Endodermal cell (in vitro differentiated cells): ENCODE measurements around the gene ZBTB7C. TPM values are rescaled to one million over a fixed set of nuclear protein-coding genes. Genes with fewer than 3 reads are reported as not detected.

Experiments
- DNase-seq: peaks from one replicate; pipeline ENCODE4 v3.0.0-alpha.2; 2017
- H3K27ac ChIP-seq: 2 replicates; pipeline ENCODE4 v1.5.1; 2013; ENCODE audit warnings: mild to moderate bottlenecking, low read depth, low read length, moderate library complexity
- H3K27me3 ChIP-seq: 2 replicates; pipeline ENCODE4 v1.6.1; 2013; ENCODE audit warnings: mild to moderate bottlenecking, low read length, moderate library complexity; ENCODE audit not compliant: insufficient read depth, control insufficient read depth, poor library complexity, severe bottlenecking
- H3K36me3 ChIP-seq: 2 replicates; pipeline ENCODE4 v1.7.0; 2013; ENCODE audit warnings: mild to moderate bottlenecking, low read length, moderate library complexity; ENCODE audit not compliant: control insufficient read depth, insufficient read depth
- H3K4me1 ChIP-seq: one replicate; pipeline ENCODE4 v1.7.0; 2013; ENCODE audit warnings: low read length; ENCODE audit not compliant: control insufficient read depth, insufficient read depth
- H3K4me3 ChIP-seq: 2 replicates; pipeline ENCODE4 v1.5.1; 2013; ENCODE audit warnings: mild to moderate bottlenecking, low read length, moderate library complexity
- H3K9ac ChIP-seq: 2 replicates; pipeline ENCODE4 v1.6.1; 2013; ENCODE audit warnings: mild to moderate bottlenecking, low read length, moderate library complexity; ENCODE audit not compliant: poor library complexity, severe bottlenecking; ENCODE audit errors: extremely low read depth
- H3K9me3 ChIP-seq: 2 replicates; pipeline ENCODE4 v1.6.1; 2013; ENCODE audit warnings: mild to moderate bottlenecking, low read length, moderate library complexity; ENCODE audit not compliant: control insufficient read depth
- H3K27ac Mint-ChIP-seq: 2 replicates; pipeline ENCODE4 v1.8.0; 2020; ENCODE audit warnings: mixed read lengths
- H3K27me3 Mint-ChIP-seq: 2 replicates; pipeline ENCODE4 v1.8.0; 2021; ENCODE audit warnings: mild to moderate bottlenecking, mixed read lengths; ENCODE audit not compliant: insufficient read depth
- H3K36me3 Mint-ChIP-seq: 2 replicates; pipeline ENCODE4 v1.8.0; 2020; ENCODE audit warnings: low read depth, mixed read lengths
- H3K4me1 Mint-ChIP-seq: 2 replicates; pipeline ENCODE4 v1.8.0; 2020; ENCODE audit warnings: mixed read lengths
- H3K4me3 Mint-ChIP-seq: 2 replicates; pipeline ENCODE4 v1.8.0; 2020; ENCODE audit warnings: mild to moderate bottlenecking, moderate library complexity, mixed read lengths
- H3K9me3 Mint-ChIP-seq: 2 replicates; pipeline ENCODE4 v1.8.0; 2020; ENCODE audit warnings: mild to moderate bottlenecking, mixed read lengths
- WGBS, 2 experiments: methylation state at CpG; one replicate each; pipeline versions ENCODE4 v1.1.5 to v1.1.7; 2013; ENCODE audit warnings: missing lambda C conversion rate in 2 of 2, mixed read lengths in 1 of 2; ENCODE audit not compliant: insufficient coverage in 1 of 2, insufficient read length in 1 of 2; 5-methylcytosine and 5-hydroxymethylcytosine counted together
- total RNA-seq, 2 donors: library from RNA; stranded (reverse); fragmentation: NEBNext Ultra II Directional in 1 of 2; extraction: Animal tissue kit (Norgen Biotek cat#: 25700) in 1 of 2; gene quantifications; 2 replicates in 1 of 2; 3 replicates in 1 of 2; pipeline ENCODE4 v1.2.1, GENCODE V29; 2021
- TF ChIP-seq, protein P1 (sequence below): fragments of 200-600 bp; sonication (generic); conservative IDR thresholded peaks from 2 replicates; pipeline ENCODE4 v1.5.0; 2021; ENCODE audit warnings: antibody characterized with exemption, mild to moderate bottlenecking

ZBTB7C gene
- total RNA-seq, 2 donors from 2014 or later, result 0.31 to 0.62 TPM

GRCh38 chr18:48228301-48228715 is 180.9 kb downstream of the ZBTB7C start:
- WGBS, 2 experiments, result 77 to 100% methylated on average over 1 to 2 of the region's 2 CpGs
- H3K36me3 Mint-ChIP-seq, result no peaks in the 10 kb centered on the region
- DNase-seq, result no peak
- Histone ChIP-seq H3K36me3 (no peaks in the 10 kb centered on the region), H3K27me3 (peaks cover 10% of the 10 kb centered on the region), H3K27ac (no peak overlapping the region), H3K9ac (no peak overlapping the region), H3K4me3 (no peak overlapping the region), H3K9me3 (no peaks in the 10 kb centered on the region), H3K4me1 (no peaks in the 10 kb centered on the region)
- H3K9me3 Mint-ChIP-seq, result no peaks in the 10 kb centered on the region
- H3K4me3 Mint-ChIP-seq, result no peak overlapping the region
- peaks cover 4% of the 10 kb centered on the region for H3K4me1 Mint-ChIP-seq
- TF ChIP-seq, protein P1, sequence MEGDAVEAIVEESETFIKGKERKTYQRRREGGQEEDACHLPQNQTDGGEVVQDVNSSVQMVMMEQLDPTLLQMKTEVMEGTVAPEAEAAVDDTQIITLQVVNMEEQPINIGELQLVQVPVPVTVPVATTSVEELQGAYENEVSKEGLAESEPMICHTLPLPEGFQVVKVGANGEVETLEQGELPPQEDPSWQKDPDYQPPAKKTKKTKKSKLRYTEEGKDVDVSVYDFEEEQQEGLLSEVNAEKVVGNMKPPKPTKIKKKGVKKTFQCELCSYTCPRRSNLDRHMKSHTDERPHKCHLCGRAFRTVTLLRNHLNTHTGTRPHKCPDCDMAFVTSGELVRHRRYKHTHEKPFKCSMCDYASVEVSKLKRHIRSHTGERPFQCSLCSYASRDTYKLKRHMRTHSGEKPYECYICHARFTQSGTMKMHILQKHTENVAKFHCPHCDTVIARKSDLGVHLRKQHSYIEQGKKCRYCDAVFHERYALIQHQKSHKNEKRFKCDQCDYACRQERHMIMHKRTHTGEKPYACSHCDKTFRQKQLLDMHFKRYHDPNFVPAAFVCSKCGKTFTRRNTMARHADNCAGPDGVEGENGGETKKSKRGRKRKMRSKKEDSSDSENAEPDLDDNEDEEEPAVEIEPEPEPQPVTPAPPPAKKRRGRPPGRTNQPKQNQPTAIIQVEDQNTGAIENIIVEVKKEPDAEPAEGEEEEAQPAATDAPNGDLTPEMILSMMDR, result no peak
- peaks cover 9% of the 10 kb centered on the region for H3K27me3 Mint-ChIP-seq
- no peak overlapping the region for H3K27ac Mint-ChIP-seq

DNA sequence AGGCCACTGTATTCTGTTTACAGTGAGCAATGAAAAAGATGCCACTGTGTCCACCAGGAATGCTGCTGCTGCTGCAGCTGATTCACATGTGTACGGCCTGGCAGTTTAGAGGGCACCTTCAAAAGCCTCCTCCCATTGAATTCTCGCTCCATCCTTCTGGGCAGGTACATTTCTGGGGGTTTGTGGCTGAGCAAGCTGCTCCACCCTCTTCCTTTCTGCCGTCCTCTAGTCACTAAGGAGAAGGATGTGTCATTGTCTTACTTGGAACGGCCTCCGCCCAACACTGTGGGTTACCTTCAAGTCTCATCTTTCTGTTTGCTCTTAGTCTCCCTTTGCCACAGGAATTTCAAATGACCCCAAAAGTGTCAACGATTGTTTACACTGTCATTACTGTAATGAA is 182.0 kb downstream of the ZBTB7C start:
- Histone ChIP-seq H3K27me3 (peaks cover 15% of the 10 kb centered on the region), H3K9ac (no peak overlapping the region), H3K36me3 (no peaks in the 10 kb centered on the region), H3K4me3 (no peak overlapping the region), H3K27ac (no peak overlapping the region), H3K9me3 (no peaks in the 10 kb centered on the region), H3K4me1 (no peaks in the 10 kb centered on the region)
- Mint-ChIP-seq H3K9me3 (no peaks in the 10 kb centered on the region), H3K27ac (no peak overlapping the region), H3K4me1 (peaks cover 4% of the 10 kb centered on the region), H3K36me3 (no peaks in the 10 kb centered on the region), H3K4me3 (no peak overlapping the region), H3K27me3 (peaks cover 9% of the 10 kb centered on the region)
- WGBS, 2 experiments, result 68 to 78% methylated on average over 4 to 6 of the region's 6 CpGs
- DNase-seq, result no peak
- TF ChIP-seq, protein P1, result no peak

GRCh38 chr18:48226401-48226800 is 182.8 kb downstream of the ZBTB7C start:
- Mint-ChIP-seq H3K4me3 (no peak overlapping the region), H3K4me1 (peaks cover 4% of the 10 kb centered on the region), H3K27me3 (peaks cover 9% of the 10 kb centered on the region), H3K9me3 (no peaks in the 10 kb centered on the region), H3K27ac (no peak overlapping the region), H3K36me3 (no peaks in the 10 kb centered on the region)
- Histone ChIP-seq H3K27me3 (peaks cover 20% of the 10 kb centered on the region), H3K4me1 (no peaks in the 10 kb centered on the region), H3K9me3 (no peaks in the 10 kb centered on the region), H3K9ac (no peak overlapping the region), H3K36me3 (no peaks in the 10 kb centered on the region), H3K27ac (no peak overlapping the region), H3K4me3 (no peak overlapping the region)
- 91 to 100% methylated on average over 1 of the region's 1 CpG for WGBS, 2 experiments
- no peak for DNase-seq
- TF ChIP-seq, protein P1, result no peak
